ENCODE data around the gene HPS4.
"Not testable (repeated sequence)": the region's sequence is repeated elsewhere in the genome, so short reads cannot be mapped to it uniquely, and the experiment has no call there.

HPS4 gene

DNA sequence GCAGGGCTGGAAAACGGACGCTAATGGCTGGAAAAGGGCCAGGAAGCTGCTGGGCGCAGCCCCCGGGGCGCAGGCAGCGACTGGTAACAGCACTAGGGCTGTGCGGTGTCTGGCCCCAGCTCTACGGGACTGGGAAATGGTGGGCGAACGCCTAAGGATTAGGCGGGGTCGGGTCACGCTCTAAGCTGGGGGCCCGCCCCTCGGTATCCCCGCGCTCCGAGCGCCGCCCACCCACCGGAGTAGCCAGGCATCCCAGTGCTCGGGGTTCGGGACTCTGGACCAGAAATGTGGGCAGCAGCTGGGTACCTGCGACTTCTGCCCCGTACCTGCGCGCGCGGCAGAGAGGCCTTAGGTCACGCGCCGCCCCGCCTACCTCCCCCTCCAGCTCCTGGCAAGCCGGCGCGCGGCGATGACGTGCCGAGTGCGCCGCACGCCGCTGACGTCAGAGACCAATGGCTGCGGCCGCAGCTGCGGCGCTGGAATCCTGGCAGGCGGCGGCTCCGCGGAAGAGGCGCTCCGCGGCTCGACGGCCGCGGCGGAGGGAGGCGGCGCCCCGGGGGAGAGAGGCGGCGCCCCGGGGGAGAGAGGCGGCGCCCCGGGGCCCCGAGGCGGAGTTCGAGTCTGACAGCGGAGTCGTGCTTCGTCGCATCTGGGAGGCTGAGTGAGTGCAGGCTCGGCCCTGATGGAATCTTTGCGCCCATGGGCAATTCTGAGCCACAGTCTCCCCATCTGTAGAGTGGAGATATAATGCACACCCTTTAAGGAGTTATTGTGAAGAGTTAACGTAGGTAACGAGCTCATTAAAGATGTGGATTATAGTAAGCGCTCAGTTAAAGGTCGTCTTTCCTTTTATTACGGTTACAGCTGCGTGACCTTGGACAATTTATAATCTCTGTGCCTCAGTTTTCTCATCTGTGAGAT, at the start of gene HPS4, which contains the start of gene SRRD:
TSS of gene HPS4 (minus strand) at position 345 of the 921 bp plus-strand sequence. CDS start 2,021 bp downstream, outside the sequence.
TSS of gene SRRD (plus strand) at position 439 of the 921 bp plus-strand sequence. CDS start at position 453, 14 bp downstream.
- H3K4me1 ChIP-seq (ENCODE audit: insufficient read depth, low read length): peaks cover 17% of the 10 kb centered on the region
- H3K36me3 ChIP-seq (ENCODE audit: insufficient read depth, low read length): peaks cover 19% of the 10 kb centered on the region
- peak within 1 kb of the TSS; percentile 96 for H3K9ac ChIP-seq (ENCODE audit: low read depth, low read length)
- no peaks in the 10 kb centered on the region for H3K9me3 ChIP-seq (ENCODE audit: control insufficient read depth, insufficient read depth, low read length)

DNA sequence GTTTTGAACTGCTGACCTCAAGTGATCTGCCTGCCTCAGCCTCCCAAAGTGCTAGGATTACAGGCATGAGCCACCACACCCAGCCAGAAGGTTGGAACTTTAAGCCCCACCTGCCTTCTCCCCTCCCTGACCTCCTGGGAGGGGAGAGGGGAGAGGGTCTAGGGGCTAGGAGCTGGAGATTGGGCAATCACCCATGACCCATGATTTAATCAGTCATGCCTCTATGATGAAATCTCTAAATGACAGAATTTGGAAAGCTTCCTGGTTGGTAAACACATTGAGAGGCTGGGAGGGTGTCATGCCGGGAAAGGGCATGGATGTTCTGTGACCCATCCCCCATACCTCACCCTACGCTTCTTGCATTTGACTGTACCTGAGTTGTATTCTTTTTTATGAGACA, 45.8 kb upstream of the HPS4 start:
- Histone ChIP-seq H3K9ac (ENCODE audit: low read depth, low read length) (no peak overlapping the region), H3K9me3 (ENCODE audit: control insufficient read depth, insufficient read depth, low read length) (no peaks in the 10 kb centered on the region), H3K36me3 (ENCODE audit: insufficient read depth, low read length) (peaks cover 12% of the 10 kb centered on the region), H3K4me1 (ENCODE audit: insufficient read depth, low read length) (no peaks in the 10 kb centered on the region)

DNA sequence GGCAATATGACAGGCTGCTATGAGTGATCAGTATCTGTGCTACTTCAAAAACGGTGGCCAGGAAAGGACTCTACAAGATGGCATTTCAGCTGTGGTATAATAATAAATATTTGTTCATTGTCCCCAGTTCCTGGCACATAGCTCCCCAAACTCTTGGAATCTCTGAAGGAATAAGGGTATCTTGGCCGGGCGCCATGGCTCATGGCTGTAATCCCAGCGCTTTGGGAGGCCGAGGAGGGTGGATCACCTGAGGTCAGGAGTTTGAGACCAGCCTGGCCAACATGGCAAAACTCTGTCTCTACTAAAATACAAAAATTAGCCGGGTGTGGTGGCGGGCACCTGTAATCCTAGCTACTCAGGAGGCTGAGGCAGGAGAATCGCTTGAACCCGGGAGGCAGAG, 44.9 kb upstream of the HPS4 start:
- H3K36me3 ChIP-seq (ENCODE audit: insufficient read depth, low read length): peaks cover 12% of the 10 kb centered on the region
- H3K9me3 ChIP-seq (ENCODE audit: control insufficient read depth, insufficient read depth, low read length); H3K9ac ChIP-seq (ENCODE audit: low read depth, low read length); H3K4me1 ChIP-seq (ENCODE audit: insufficient read depth, low read length): not testable (repeated sequence)

DNA sequence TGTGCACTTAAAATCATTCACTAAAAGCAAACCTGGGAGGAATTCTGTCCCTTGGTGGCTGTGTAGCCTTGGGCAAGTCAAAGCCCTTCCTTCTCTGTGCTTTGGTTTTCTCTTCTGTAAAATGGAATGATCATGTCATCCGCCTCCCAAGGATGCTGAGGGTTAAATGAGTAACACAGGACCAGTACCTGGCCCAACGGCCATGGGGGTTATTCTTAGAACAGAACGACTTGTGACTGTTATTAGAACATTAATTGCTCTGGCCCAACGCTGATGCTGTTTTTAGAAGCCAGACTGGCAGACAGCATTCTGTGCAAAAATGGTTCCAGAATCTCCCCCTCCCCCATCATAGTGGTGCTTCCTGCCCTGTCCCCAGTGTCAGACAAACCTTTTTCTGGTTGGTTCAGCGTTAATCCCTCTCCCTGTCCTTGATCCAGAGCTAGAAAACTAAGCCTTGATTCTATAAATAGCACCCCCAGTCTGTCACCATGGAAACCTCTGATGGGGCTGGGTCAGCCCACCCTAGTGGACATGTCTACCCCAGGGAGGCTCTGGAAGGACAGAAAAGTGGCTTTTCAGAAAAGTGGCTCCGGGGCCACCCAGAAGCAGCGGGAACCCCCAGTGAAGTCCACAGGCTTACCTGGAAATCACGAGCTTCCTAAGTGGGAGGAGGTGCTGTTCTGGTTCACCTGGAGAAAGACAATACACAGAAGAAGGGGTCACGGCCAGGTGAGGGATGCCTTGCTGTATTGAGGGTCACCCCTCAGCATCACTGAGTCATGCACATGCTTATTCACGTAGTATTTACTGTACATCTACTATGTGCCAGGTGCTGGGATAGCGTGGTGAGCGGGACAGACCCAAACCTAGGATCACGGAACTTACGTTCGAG, 44.2 kb upstream of the HPS4 start:
- no peaks in the 10 kb centered on the region for H3K4me1 ChIP-seq (ENCODE audit: insufficient read depth, low read length)
- H3K36me3 ChIP-seq (ENCODE audit: insufficient read depth, low read length): peaks cover 12% of the 10 kb centered on the region
- H3K9ac ChIP-seq (ENCODE audit: low read depth, low read length): no peak overlapping the region
- H3K9me3 ChIP-seq (ENCODE audit: control insufficient read depth, insufficient read depth, low read length): no peaks in the 10 kb centered on the region

DNA sequence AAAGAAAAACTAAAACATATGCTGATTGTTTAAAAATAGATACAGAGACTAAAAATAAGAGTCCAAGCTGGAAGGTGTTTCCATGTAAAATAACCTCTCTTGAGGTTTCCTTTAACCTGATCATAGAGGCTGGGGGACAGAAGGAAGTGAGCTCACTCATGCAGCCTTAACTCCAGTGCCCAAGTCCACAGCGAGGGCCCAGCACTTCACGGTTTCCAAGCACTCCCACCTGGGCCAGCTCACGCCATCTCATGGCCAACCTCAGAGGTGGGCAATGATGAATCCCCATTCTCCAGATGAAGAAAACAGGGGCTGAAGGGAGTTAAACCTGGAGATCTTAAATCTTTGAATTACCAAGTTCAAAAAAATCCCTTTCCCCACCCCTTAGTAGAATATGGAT, 43.6 kb upstream of the HPS4 start:
- no peaks in the 10 kb centered on the region for H3K4me1 ChIP-seq (ENCODE audit: insufficient read depth, low read length)
- peaks cover 12% of the 10 kb centered on the region for H3K36me3 ChIP-seq (ENCODE audit: insufficient read depth, low read length)
- H3K9me3 ChIP-seq (ENCODE audit: control insufficient read depth, insufficient read depth, low read length): no peaks in the 10 kb centered on the region
- no peak overlapping the region for H3K9ac ChIP-seq (ENCODE audit: low read depth, low read length)

DNA sequence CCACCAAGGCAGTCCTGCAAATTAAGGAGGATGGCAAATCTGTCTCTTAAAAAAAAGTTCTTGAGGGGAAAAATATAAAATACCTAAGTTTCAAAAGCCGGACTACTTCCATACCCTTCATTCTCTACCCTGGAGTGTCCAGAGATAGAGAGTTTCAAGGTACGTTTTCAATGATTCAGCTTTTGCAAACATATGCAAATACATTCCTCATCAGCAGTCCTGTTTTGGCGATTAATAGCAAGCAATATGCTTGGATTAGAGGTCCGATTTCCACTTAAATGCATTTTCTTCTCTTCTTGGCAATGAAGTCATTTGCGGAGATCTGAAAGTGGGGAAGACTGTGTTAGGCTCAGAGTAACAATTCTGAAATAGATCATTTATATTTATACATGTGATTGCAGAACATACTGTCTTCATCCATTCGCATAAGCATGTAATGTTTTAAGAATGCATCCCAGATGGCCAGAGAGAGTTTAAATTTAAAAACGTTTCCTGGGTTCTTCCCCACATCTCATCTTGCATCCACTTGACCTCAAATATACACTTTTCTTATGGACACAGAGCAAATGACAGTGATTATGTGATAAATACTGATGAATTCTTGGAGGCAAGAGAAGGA, 42.5 kb upstream of the HPS4 start:
- Histone ChIP-seq H3K9ac (ENCODE audit: low read depth, low read length) (no peak overlapping the region), H3K36me3 (ENCODE audit: insufficient read depth, low read length) (peaks cover 12% of the 10 kb centered on the region), H3K4me1 (ENCODE audit: insufficient read depth, low read length) (no peaks in the 10 kb centered on the region), H3K9me3 (ENCODE audit: control insufficient read depth, insufficient read depth, low read length) (no peaks in the 10 kb centered on the region)

DNA sequence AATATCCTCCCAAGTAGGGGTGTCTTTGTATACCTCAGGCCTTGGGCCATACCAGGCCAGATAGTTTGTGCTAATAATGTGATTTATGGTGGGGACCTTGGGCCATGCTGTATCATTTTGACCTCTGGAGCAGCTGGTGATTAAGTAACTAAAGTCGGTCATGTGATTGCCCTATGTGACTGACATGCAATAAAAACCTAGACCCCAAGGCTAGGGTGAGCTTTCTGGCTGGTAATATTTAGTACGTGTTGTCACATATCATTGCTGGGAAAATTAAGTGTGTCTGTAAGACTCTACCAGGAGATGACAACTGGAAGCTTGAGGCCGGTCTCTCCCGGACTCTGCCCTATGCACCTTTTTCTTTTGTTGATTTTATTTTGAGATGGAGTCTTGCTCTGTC, 41.3 kb upstream of the HPS4 start:
- Histone ChIP-seq H3K4me1 (ENCODE audit: insufficient read depth, low read length) (no peaks in the 10 kb centered on the region), H3K36me3 (ENCODE audit: insufficient read depth, low read length) (peaks cover 12% of the 10 kb centered on the region), H3K9me3 (ENCODE audit: control insufficient read depth, insufficient read depth, low read length) (no peaks in the 10 kb centered on the region), H3K9ac (ENCODE audit: low read depth, low read length) (no peak overlapping the region)

DNA sequence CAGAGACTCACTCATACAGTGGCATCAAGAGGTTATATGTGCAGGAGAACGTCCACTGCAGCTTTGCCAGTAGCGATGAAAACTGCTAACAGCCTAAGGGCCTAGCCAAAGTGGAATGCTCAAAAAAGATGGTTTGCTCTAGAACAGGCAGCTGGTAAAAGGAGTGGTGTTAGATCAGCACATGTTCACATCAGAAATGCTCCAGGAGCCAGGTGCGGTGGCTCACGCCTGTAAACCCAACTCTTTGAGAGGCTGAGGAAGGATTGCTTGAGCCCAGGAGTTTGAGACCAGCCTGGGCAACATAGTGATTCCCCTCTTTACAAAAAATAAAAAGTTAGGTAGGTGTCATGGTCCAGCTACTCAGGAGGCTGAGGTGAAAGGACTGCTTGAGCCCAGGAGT, 39.0 kb upstream of the HPS4 start:
- Histone ChIP-seq H3K36me3 (ENCODE audit: insufficient read depth, low read length) (peaks cover 12% of the 10 kb centered on the region), H3K9me3 (ENCODE audit: control insufficient read depth, insufficient read depth, low read length) (no peaks in the 10 kb centered on the region), H3K9ac (ENCODE audit: low read depth, low read length) (no peak overlapping the region), H3K4me1 (ENCODE audit: insufficient read depth, low read length) (no peaks in the 10 kb centered on the region)

DNA sequence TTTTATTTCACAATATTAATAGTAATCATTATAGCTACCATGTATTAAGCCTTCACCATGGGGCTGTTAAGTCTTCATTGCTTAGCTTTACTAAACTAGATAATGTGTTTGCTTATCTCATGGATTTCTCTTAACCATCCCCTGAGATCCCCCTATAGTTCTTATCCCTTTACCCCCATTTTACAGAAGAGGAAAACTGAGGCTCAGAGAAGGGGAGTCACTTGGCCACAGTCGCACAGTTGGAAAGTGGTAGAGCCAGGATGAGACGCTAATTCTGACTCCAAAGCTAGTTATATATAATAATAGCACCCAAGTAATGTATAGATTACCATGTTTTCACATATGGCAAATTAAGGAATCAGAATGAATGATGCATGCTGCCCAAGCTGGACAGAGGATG, 38.4 kb upstream of the HPS4 start:
- Histone ChIP-seq H3K9ac (ENCODE audit: low read depth, low read length) (no peak overlapping the region), H3K36me3 (ENCODE audit: insufficient read depth, low read length) (peaks cover 7% of the 10 kb centered on the region; the same call in 1 of the 2 replicates), H3K9me3 (ENCODE audit: control insufficient read depth, insufficient read depth, low read length) (no peaks in the 10 kb centered on the region), H3K4me1 (ENCODE audit: insufficient read depth, low read length) (no peaks in the 10 kb centered on the region)

DNA sequence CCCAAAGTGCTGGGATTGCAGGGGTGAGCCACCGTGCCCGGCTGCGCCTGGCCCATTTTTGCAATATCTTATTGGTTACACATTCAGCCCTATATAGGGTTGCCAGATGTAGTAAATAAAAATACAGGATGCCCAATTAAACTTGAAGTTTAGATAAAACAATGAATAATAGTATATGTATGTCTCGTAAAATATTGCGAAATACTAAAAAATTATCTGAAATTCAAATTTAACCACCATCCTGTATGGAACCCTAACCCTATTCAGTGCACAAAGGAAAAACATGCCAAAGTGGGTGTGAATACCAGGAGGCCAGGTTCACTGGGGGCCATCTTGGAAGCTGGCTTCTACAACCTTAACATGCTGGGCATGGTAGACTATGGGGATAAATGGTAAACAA, 33.8 kb upstream of the HPS4 start:
- Histone ChIP-seq H3K9ac (ENCODE audit: low read depth, low read length) (no peak overlapping the region), H3K4me1 (ENCODE audit: insufficient read depth, low read length) (peaks cover 4% of the 10 kb centered on the region), H3K36me3 (ENCODE audit: insufficient read depth, low read length) (no peaks in the 10 kb centered on the region), H3K9me3 (ENCODE audit: control insufficient read depth, insufficient read depth, low read length) (no peaks in the 10 kb centered on the region)

DNA sequence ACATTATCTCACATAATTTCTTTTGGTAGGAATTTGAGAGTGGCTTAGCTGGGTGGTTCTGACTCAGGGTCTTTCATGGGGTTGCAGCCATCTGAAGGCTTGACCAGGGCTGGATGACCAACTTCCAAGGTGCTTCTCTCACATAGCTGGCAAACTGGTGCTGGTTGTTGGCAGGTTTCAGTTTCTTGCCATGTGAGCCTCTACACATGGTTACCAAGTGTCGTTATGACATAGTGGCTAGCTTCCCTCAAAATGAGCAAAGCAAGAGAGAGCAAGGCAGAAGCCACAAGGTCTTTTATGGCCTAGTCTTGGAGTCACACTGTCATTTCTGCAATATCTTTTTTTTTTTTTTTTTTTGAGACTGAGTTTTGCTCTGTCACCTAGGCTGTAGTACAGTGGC, 32.9 kb upstream of the HPS4 start:
- Histone ChIP-seq H3K4me1 (ENCODE audit: insufficient read depth, low read length) (peaks cover 4% of the 10 kb centered on the region), H3K9ac (ENCODE audit: low read depth, low read length) (no peak overlapping the region), H3K9me3 (ENCODE audit: control insufficient read depth, insufficient read depth, low read length) (no peaks in the 10 kb centered on the region), H3K36me3 (ENCODE audit: insufficient read depth, low read length) (no peaks in the 10 kb centered on the region)

DNA sequence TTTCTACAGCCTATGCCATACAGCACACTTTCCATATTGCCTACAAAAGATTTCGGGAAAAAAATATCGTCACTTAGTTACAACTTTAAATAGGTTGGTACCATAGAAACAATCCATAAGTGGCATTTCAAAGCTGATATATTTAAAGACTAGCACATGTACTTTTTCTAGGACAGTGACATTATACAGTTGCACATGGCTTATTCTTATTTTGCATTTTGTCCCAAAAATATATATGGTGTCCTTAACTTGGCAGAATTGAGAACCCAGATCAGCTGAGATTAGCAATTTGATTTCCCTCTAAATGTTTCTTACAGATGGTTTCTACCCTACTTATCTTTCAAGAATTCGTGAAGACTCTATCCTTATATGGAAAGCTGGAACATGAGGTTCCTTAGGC, 32.3 kb upstream of the HPS4 start:
- H3K9me3 ChIP-seq (ENCODE audit: control insufficient read depth, insufficient read depth, low read length): no peaks in the 10 kb centered on the region
- no peaks in the 10 kb centered on the region for H3K36me3 ChIP-seq (ENCODE audit: insufficient read depth, low read length)
- no peak overlapping the region for H3K9ac ChIP-seq (ENCODE audit: low read depth, low read length)
- peaks cover 4% of the 10 kb centered on the region for H3K4me1 ChIP-seq (ENCODE audit: insufficient read depth, low read length)

DNA sequence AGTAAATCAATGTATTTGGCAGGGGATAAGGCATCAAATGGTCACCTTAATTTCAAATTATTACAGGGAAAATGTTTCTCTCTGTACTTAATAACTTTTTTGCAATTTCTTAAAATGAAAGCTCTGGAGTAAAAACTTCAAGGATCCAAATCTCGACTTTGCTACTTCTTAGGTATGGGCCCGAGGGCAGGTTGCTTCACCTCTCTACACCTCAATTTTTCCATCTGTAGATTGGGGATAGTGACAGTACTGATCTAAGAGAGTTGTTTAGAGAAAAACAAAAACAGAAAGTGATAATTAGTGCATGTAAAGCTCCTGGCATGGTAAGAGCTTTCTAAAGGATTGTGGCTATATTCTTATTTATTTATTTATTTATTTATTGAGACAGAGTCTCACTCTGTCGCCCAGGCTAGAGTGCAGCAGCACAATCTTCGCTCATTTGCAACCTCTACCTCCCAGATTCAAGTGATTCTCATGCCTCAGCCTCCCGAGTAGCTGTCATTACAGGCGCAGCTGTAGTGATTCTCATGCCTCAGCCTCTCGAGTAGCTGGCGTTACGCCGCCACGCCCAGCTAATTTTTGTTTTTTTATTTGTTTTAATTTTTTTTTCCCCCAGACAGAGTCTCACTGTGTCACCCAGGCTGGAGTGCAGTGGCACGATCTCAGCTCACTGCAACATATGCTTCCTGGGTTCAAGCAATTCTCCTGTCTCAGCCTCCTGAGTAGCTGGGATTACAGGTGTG, 31.0 kb upstream of the HPS4 start:
- peaks cover 4% of the 10 kb centered on the region for H3K4me1 ChIP-seq (ENCODE audit: insufficient read depth, low read length)
- H3K9ac ChIP-seq (ENCODE audit: low read depth, low read length): no peak overlapping the region
- 0 out of 2 replicates have a peak, but pooled peaks cover 4% of the 10 kb centered on the region for H3K36me3 ChIP-seq (ENCODE audit: insufficient read depth, low read length)
- H3K9me3 ChIP-seq (ENCODE audit: control insufficient read depth, insufficient read depth, low read length): no peaks in the 10 kb centered on the region
